ENCODE measurements around the gene TRPM2.
A peak's percentile ranks its signal among the peaks of the same experiment; 100 is the strongest.

TRPM2 gene

GRCh38 chr21:44423941-44424607 lies 70.7 kb downstream of the TRPM2 start:
- DNase-seq = peak in 6 of 10 donors; percentile 2 to 77 (median 28)

DNA sequence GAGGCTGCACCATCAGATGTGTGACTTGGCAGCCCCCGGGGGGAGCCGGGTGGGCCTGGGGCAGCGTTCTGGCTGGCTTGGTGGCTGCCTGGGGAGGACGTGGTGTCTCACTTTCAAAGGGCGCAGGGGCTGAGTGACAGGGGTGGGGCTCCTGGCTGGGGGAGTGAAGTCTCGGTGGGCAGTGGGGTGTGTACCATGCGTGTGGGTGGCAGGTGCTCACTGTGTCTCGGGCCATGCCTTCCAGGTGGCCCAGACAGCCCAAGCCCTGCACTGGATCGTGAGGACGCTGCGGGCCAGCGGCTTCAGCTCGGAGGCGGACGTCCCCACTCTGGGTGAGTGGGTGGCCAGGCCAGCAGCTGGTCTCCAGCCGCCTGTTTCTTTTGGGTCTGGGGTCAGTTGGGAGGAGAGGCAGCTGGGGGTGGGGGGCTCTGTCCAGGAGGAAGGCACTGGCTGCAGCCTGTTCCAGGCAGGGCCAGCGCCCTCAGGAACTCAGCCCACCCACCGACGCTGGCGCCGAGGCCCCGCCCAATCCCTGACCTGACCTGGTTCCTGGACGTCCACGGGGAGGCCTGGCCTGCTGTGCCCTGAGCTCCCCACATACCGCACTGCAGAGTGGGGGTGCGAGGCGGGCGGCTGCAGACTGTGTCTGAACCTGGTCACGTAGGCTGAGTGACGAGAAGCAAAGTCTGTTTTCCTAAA lies 71.3 kb downstream of the TRPM2 start:
- DNase-seq = peak in 7 of 10 donors; percentile 3 to 81 (median 23)
- intact Hi-C loops (cut with DNase I) = no loop called here

More at GRCh38 chr21:44423941-44424607, 70.7 kb downstream of the TRPM2 start:
- intact Hi-C loops (cut with DNase I) = no loop called here

- intact Hi-C loops (cut with DNase I) = no loop called here
- DNase-seq = peak in 6 of 10 donors; percentile 5 to 71 (median 30)
Measured at GRCh38 chr21:44425307-44425894, 72.0 kb downstream of the TRPM2 start.

DNA sequence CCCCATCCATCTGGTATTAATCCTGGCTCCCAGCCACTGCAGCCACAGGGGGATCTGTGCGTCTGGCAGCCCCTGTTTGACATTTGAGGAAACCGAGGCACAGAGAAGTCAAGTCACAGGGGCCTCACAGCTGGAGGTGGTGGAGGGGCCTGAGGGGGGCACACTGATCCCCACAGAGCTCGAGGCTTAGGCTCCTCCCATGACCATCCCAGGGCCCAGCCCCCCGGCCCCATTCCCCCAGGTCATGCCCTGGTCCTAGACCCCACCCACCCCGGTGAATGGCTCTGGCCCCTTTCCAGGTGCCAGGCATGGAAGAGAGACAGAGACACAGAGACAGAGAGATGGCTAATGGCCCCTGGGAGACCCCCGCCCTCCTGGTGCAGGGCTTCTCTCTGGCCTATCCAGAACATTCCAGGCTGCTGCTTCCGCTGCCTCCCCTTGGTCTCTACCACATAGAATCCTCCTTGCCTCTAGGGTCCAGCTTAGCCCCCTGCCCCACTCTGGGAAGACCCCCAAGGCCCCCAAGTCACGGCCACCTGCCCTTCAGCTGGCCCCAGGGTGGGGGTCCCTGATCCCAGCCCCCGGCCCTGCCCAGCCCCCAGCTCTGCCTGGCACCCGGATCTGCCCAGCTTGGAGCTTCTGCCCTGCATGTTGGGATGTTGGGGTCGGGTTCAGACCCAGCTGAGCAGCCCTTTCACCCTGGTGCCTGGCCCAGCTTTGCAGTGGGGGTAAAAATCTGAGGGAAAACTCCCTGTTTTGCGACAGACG lies 72.7 kb downstream of the TRPM2 start:
- intact Hi-C loops (cut with DNase I) = no loop called here
- DNase-seq = peak in 7 of 10 donors; percentile 5 to 73 (median 15)

- intact Hi-C loops (cut with DNase I) = no loop called here
- peak in 6 of 10 donors; percentile 1 to 70 (median 31) for DNase-seq
Measured at GRCh38 chr21:44426663-44427191, 73.3 kb downstream of the TRPM2 start.

DNA sequence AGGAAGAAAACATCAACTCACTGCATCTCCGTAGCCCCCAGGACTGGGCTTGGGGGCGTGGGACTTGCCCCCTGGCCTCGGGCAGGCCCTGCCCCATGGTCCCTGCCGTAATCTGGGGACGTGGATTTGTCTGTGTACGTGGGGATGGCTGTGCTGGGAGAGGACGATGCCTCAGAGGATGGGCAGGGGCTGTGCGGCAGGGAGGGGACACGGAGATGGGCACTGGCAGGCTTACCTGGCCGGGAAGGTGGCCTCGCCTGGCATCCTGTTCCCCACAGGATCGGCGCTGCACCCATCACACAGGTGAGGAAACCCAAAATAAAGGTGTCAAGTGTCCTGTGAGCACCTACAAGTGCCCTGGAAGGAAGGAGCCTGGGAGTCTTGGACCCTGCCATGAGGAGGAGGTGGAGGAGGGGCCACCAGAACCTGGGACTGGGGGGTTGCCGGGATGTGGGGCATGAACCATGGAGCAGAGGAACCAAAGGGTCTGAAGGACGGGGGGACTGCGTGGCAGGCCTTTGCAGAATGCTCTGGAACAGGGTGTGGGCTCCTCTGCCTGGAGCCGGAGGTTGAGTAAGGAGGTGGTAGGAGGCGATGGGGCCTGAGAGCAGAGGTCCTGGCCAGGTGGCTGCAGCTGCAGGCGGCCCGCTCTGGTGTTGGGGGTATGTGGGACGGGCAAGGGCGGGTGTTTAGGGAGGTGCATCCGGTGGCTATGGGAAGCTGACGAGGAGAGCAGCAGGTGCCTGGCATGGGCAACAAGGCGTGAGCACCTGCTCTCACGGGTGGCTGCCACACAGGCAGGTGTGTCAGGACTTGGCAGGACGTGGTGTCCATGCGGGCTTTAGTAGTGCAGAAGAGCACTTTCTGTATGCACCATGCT lies 74.1 kb downstream of the TRPM2 start:
- peak in 5 of 10 donors; percentile 3 to 75 (median 44) for DNase-seq
- intact Hi-C loops (cut with DNase I) = no loop called here

- intact Hi-C loops (cut with DNase I) = no loop called here
- DNase-seq = peak in 4 of 10 donors; percentile 1 to 26 (median 13)
Measured at GRCh38 chr21:44428281-44428960, 75.0 kb downstream of the TRPM2 start.

- DNase-seq = no peak
- intact Hi-C loops (cut with DNase I) = no loop called here
Measured at GRCh38 chr21:44429894-44430293, 76.5 kb downstream of the TRPM2 start.

GRCh38 chr21:44431300-44431699 lies 77.9 kb downstream of the TRPM2 start:
- intact Hi-C loops (cut with DNase I) = no loop called here
- peak in 1 of 10 donors; percentile 62 for DNase-seq

GRCh38 chr21:44432841-44433790 lies 79.7 kb downstream of the TRPM2 start:
- DNase-seq = peak in 6 of 10 donors; percentile 3 to 79 (median 40)
- intact Hi-C loops (cut with DNase I) = no loop called here

GRCh38 chr21:44433791-44434567 lies 80.6 kb downstream of the TRPM2 start:
- peak in 7 of 10 donors; percentile 3 to 67 (median 19) for DNase-seq
- intact Hi-C loops (cut with DNase I) = no loop called here

- intact Hi-C loops (cut with DNase I) = no loop called here
- peak in 6 of 10 donors; percentile 1 to 74 (median 16) for DNase-seq
Measured at GRCh38 chr21:44434568-44434925, 81.1 kb downstream of the TRPM2 start.

- intact Hi-C loops (cut with DNase I) = no loop called here
- DNase-seq = peak in 6 of 10 donors; percentile 1 to 79 (median 34)
Measured at GRCh38 chr21:44434936-44435635, 81.7 kb downstream of the TRPM2 start.

- intact Hi-C loops (cut with DNase I) = no loop called here
Measured at GRCh38 chr21:44436111-44436611, 82.7 kb downstream of the TRPM2 start.

DNA sequence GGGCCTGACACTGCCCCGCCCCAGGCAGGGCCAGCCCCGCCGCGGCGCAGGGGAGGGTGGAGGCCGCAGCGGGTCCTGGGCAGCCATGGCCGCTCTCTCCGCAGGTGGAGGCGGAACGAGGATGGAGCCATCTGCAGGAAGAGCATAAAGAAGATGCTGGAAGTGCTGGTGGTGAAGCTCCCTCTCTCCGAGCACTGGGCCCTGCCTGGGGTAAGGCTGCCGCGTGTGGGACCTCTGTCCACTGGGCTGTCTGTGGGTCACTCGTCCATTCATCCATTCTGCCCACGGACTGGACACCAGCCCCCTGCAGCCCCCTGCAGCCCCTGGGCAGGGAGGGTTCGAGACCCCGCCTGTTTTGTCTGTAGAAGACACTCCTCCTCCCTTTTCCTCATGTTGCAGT lies 83.5 kb downstream of the TRPM2 start:
- intact Hi-C loops (cut with DNase I) = no loop called here

More at GRCh38 chr21:44436111-44436611, 82.7 kb downstream of the TRPM2 start:
- DNase-seq = peak in 6 of 10 donors; percentile 2 to 75 (median 34)

GRCh38 chr21:44437371-44437695 lies 83.9 kb downstream of the TRPM2 start:
- intact Hi-C loops (cut with DNase I) = no loop called here
- peak in 3 of 10 donors; percentile 5 to 52 (median 51) for DNase-seq

More for the DNA sequence above, 83.5 kb downstream of the TRPM2 start:
- peak in 5 of 10 donors; percentile 4 to 53 (median 29) for DNase-seq
